Epithelial cell of prostate (primary cell): Measurements from ENCODE around the gene OSBPL3.
A peak's percentile ranks its signal among the peaks of the same experiment; 100 is the strongest.

Experiments
- DNase-seq: peaks from one replicate; pipeline ENCODE4 v3.0.0-alpha.2; 2011; ENCODE audit warnings: low read depth, low spot score
- H3K27ac ChIP-seq: fragments of 450-650 bp; 2 replicates; pipeline ENCODE4 v1.5.1; 2017; ENCODE audit warnings: mild to moderate bottlenecking

The OSBPL3 gene

DNA sequence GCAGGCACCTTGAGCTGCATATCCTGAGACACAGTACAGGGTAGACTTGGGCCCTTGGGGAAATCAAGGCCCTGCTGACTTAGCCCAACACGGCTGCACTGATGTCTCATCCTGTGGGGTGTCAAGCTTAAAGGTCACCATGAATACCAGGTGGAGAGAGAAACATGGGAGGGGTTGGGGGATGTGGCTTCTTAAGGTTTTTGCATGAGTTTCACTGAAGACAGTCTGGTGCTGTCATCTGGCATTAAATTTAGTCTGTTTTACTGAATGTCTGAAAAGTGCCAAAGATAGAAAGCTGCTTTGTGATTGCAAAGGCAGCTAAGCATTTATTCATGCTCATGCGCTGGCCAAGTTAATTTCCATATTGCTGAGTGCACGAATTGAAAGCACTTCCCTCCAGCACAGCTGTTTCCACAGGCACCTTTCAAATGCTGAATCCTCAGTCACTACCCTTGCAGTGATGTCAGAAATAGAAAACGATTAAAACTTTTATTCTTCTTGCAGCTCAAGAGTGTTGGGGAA lies 102.1 kb downstream of the OSBPL3 start:
- DNase-seq: no peak
- no peak overlapping the region for H3K27ac ChIP-seq

GRCh38 chr7:24874791-24875190 lies 105.2 kb downstream of the OSBPL3 start:
- DNase-seq: no peak
- H3K27ac ChIP-seq: no peak overlapping the region

DNA sequence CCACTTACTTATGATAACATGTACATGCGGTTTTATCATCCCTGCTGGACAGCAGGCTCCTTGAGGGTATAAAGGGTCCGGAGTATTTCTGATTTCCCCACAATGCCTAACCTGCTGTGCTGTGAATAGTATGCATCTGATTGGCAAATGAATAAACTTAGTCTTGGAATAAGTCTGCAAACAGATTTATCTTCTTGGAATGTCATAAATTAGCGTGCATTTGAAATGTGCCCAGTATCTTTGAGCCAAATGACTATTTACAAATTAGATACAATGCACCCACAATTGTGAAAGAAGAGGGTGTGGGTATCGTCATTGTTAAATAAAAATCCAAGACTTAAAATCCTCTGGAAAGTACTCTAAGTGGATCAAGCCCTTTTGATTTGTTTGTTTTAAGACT lies 106.0 kb downstream of the OSBPL3 start:
- no peak overlapping the region for H3K27ac ChIP-seq
- no peak for DNase-seq

- no peak overlapping the region for H3K27ac ChIP-seq
- no peak for DNase-seq
Observed at GRCh38 chr7:24871770-24872169, 108.2 kb downstream of the OSBPL3 start.

DNA sequence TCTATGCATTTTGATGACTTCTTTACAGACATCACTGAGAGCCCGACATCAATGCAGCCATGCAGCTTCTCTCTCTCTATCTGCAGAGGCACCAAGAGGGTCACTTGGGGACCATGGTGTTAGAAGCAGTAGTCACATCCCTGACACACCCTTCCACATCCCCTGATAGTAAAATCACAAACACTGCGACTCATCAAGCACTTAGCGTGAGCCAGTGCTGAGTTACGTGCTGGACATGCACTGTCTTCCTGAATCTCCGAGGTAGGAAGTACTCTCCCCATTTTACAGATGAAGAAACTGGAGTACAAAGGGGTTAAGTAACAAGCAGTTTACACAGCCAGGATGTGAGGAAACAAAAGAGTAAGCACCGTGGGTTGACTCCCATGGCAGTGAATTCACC lies 109.2 kb downstream of the OSBPL3 start:
- no peak overlapping the region for H3K27ac ChIP-seq
- DNase-seq: no peak

DNA sequence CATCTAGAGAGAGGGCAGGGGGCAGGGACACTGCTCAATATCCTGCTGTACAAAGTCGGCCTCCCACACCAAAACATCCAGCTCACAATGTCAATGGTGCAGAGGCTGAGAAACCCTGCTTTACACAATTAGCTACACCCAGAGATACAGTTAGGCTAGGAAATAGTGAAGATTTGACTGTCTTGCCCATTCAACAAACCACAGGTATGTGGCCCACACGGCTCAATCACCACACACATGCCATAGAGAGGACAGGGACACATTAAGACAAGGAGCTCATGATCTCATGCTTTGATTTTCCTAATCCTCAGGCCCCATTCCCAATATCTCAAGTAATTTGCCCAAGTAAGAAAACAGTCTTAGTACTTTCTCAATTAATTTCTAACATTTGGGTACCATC lies 110.4 kb downstream of the OSBPL3 start:
- no peak overlapping the region for H3K27ac ChIP-seq
- DNase-seq: no peak

DNA sequence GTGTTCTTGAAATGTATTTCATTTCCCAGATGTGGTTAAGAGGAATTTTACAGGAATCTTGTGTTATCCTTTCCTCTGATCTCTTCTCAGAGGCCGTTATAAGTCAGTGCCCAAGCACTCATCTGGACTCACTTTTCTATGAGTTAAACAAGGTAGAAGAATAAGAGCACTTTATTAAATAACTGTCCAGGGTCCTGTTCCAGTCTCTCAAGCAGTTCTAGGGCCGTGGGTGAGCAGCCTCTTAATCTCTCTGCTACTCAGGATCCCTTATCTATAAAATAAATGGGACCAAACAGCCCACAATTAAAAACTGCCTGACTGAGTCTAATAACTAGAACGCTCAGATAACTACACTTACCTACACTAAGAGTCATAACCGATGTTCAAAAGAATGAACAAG lies 111.2 kb downstream of the OSBPL3 start:
- no peak for DNase-seq
- H3K27ac ChIP-seq: no peak overlapping the region

DNA sequence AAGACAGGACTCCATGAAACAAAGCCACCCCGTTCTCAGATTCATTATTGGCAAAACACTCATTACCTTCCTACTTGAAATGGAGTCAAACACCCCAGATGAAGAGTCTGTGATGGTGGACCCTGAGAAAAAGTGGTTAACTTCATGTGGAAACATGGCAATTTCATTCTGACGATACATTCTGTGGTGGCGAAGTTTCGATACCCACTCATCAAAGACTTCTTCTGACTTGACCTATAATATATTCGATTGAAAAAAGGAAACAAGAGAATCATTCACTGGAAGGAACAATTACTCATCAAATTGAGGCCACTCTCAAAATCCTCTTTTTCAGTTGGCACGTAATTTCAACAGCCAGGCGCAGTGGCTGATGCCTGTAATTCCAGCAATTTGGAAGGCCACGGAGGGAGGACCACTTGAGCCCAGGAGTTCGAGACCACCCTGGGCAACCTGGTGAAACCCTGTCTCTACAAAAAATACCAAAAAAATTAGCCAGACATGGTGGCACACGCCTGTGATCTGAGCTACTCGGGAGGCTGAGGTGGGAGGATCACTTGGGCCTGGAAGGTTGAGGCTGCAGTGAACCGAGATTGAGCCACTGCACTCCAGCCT lies 113.9 kb downstream of the OSBPL3 start:
- no peak for DNase-seq
- no peak overlapping the region for H3K27ac ChIP-seq

- DNase-seq: no peak
- H3K27ac ChIP-seq: no peak overlapping the region
Observed at GRCh38 chr7:24864214-24864817, 115.7 kb downstream of the OSBPL3 start.

- no peak for DNase-seq
- H3K27ac ChIP-seq: no peak overlapping the region
Observed at GRCh38 chr7:24863626-24864025, 116.4 kb downstream of the OSBPL3 start.

DNA sequence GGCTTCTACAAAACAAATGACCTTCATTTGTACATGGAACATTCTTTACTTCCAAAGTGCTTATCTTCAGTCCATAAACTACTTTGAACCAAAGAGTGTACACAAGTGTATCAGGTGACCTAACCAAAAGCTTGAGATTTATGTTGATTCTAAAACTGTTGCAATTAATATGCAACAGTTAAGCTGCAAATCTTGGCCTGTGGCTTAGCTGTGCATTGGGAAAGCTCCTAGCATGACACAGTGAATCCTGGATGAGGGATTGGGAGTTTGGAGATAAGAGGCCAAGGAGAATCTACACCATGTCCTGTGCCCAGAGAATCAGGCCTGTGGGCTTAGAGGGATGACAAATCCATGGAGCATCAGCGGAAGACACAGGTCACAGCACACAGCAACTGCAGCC lies 117.5 kb downstream of the OSBPL3 start:
- H3K27ac ChIP-seq: no peak overlapping the region
- DNase-seq: no peak

GRCh38 chr7:24861336-24861735 lies 118.6 kb downstream of the OSBPL3 start:
- no peak for DNase-seq
- H3K27ac ChIP-seq: no peak overlapping the region

DNA sequence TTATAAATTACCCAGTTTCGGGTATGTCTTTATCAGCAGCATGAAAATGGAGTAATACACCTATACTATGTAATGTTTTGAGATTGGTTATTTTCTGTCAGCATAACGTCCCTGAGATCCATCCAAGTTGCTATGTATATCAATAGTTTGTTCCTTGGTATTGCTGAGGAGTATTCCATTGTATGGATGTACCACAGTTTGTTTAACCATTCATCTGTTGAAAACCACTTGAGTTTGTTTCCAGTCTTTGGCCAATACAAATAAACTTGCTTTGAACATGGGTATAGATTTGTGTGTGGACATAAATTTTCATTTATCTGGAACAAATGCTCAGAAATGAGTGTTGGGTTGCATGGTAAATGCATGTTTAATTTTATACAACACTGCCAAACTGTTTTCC lies 119.4 kb downstream of the OSBPL3 start:
- no peak for DNase-seq
- no peak overlapping the region for H3K27ac ChIP-seq

DNA sequence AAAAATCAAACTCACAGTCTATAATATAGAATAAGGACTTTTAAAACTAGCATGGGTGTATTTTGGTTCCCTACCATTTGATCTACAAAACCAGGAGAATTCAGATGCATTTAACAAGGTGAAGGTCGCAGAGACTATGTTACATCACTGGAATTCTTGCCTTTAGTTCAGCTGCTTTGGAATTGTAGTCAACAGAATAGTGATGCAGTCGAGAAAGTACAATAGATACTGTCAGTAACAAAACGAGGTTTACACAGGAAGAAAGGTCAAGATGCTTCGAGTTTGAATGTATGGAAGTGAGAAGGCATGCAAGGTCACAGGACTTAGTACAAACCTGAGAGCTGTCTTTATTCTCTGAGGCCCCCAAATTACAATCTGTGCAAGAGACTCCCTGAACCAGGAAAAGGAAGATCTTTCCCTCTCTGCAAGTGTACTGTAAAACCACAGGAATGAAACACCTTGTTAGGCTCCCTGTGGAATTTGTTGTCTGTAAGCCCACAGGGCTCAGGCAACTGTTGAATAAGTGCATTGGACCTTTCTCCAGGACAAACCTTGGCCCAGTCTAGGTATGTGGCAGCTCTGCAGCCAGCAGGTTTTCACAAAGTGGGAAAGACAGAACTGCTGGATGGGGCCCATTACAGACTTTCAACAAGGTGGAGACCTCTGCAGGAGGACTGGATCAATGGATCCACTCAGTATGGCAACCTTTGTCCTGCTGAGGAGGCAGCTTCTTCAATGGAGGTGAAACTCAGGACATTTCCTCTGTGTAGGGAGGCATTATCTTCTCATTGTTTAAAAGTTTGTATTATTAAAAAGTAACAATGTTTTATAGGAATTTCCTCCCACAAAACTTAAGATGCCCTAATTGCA lies 121.6 kb downstream of the OSBPL3 start:
- DNase-seq: no peak

GRCh38 chr7:24857623-24858022 lies 122.4 kb downstream of the OSBPL3 start:
- H3K27ac ChIP-seq: no peak overlapping the region

More for the DNA sequence above, 121.6 kb downstream of the OSBPL3 start:
- no peak overlapping the region for H3K27ac ChIP-seq

DNA sequence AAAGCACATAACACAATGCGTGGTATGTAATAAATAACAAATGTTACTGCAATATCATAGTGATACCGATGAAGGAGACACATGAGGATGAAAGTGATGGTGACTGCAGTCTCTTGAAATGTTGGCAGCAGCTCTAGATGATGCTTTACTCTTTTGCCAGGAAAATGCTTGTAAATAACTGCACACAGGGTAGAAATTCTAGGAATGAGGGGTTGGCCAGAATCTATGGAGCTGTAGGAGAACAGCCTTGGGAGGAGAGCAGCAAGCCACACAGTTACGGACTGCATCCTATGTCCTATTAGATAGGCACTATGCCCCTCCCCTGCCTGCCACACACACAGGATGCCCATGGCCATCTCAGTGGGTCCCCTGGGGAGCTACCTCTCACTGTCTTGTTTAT lies 125.1 kb downstream of the OSBPL3 start:
- H3K27ac ChIP-seq: no peak overlapping the region
- no peak for DNase-seq

More at GRCh38 chr7:24857623-24858022, 122.4 kb downstream of the OSBPL3 start:
- DNase-seq: no peak

GRCh38 chr7:24851786-24852185 lies 128.2 kb downstream of the OSBPL3 start:
- no peak overlapping the region for H3K27ac ChIP-seq
- DNase-seq: peak; percentile 14

DNA sequence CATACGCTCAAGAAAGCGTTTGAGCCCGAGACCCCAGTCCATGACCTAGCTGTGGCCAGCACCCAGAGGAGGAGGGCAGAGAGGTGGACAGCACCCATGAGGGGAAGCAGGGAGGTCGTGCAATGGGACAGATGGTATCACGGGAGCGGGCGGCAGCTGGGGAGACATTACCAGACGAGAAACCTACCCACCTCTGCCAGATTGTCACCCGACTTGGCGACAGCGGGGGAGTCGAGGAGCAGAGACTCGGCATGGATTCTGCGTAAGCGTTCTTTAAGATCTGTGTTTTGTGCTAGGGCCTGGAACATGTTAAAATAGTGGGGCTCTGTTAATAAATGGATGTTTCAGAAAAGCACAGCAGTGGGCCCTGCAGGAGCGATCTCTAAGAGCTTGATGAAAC lies 131.1 kb downstream of the OSBPL3 start:
- DNase-seq: no peak

DNA sequence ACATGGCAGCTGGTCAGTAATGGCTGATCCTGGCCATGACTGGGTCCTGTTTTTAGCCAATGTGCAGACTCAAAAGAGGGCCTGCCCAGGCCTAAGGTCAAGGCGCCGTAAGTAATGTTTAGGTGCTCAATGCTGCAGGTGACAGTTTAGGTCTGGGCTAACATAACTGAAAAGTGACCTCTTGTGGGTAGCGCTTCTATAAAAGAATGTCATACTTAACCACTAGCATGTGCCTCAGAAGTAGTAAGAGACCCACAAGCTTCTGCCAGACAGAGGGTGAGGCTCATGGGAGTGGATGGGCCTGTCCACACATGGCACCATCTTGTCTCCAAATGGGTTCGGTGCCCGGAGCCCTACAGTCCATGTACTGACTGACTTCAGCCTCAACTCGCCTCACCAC lies 132.2 kb downstream of the OSBPL3 start:
- no peak for DNase-seq
- H3K27ac ChIP-seq: no peak overlapping the region

More for the DNA sequence above, 131.1 kb downstream of the OSBPL3 start:
- H3K27ac ChIP-seq: no peak overlapping the region

GRCh38 chr7:24843821-24844434 lies 136.1 kb downstream of the OSBPL3 start:
- H3K27ac ChIP-seq: no peak overlapping the region
- DNase-seq: no peak
